K562 treated with DMSO at 1 percent for 4 hours (cell line): Measurements from ENCODE around the gene COL4A1. TPM values are rescaled to one million over a fixed set of nuclear protein-coding genes. Genes with fewer than 3 reads are reported as not detected.

ENCODE experiments used
- total RNA-seq: library from RNA; unstranded; fragments of 300-600 nt; gene quantifications from 2 replicates; pipeline ENCODE4 v1.2.3, GENCODE V29; 2022; ENCODE audit not compliant: insufficient read depth

The COL4A1 gene
- total RNA-seq = not detected in 2 replicates

GRCh38 chr13:110306960-110307766 is at the start of gene COL4A1, which contains the start of gene COL4A2:
Gene COL4A1 (minus strand): TSS chr13:110307157. CDS start chr13:110307027, 130 bp downstream.
Gene COL4A2 (plus strand): TSS chr13:110307284. CDS start chr13:110307904, 620 bp downstream.

Other genes starting within 250 kb of the COL4A1 start
- 13.7 and 22.1 TPM in 2 replicates for gene COL4A2, start 127 bp upstream of the COL4A1 start, total RNA-seq